Measurements from ENCODE around the gene TSNAX. TPM values are rescaled to one million over a fixed set of nuclear protein-coding genes. Genes with fewer than 3 reads are reported as not detected.

The TSNAX gene
- total RNA-seq, 1 experiment from 2014 or later = 47.1 TPM

GRCh38 chr1:231526536-231526935 is 1.9 kb upstream of the TSNAX start:
- Histone ChIP-seq H3K27ac (ENCODE audit: low read depth, low read length) (no peak overlapping the region), H3K4me2 (ENCODE audit: low read length) (no peak overlapping the region), H2AFZ (ENCODE audit: low read depth, low read length, poor library complexity, severe bottlenecking) (no peak overlapping the region), H3K4me3 (replicated peaks in 1 of 2; ENCODE audit: low read depth in 1 of 2, low read length in 2 of 2) (no peak overlapping the region), H3K79me2 (ENCODE audit: insufficient read depth, low read length) (peaks cover 28% of the 10 kb centered on the region), H3K9me2 (ENCODE audit: insufficient read depth) (no peaks in the 10 kb centered on the region), H4K20me1 (ENCODE audit: insufficient read depth) (no peaks in the 10 kb centered on the region), H3K9me3 (ENCODE audit: control insufficient read depth in 1 of 2, insufficient read depth in 1 of 2, low read depth in 1 of 2, low read length in 2 of 2) (no peaks in the 10 kb centered on the region), H3K36me3 (ENCODE audit: control insufficient read depth in 1 of 2, insufficient read depth in 2 of 2, low read length in 2 of 2) (peaks cover 0 to 5% of the 10 kb centered on the region in 2 experiments; a peak in 1 of 4 replicates), H3K9ac (ENCODE audit: low read length) (no peak overlapping the region), H3K4me1 (ENCODE audit: control insufficient read depth in 1 of 2, insufficient read depth in 2 of 2, low read length in 2 of 2) (peaks cover 7 to 22% of the 10 kb centered on the region in 2 experiments; a peak in 3 of 4 replicates), H3K27me3 (ENCODE audit: insufficient read depth, low read length) (no peaks in the 10 kb centered on the region)
- no peak for TF ChIP-seq RAD21 (IDR thresholded peaks at IDR 0.05; ENCODE audit: low read depth)
- TF ChIP-seq SRF (IDR thresholded peaks at IDR 0.05; ENCODE audit: low read depth) = no peak
- TF ChIP-seq YY1 (IDR thresholded peaks at IDR 0.05; ENCODE audit: extremely low read depth, insufficient replicate concordance, low read depth, low read length) = no peak
- no peak for TF ChIP-seq ZNF274 (IDR thresholded peaks at IDR 0.05; ENCODE audit: low read depth, low read length)
- TF ChIP-seq ATF3 (IDR thresholded peaks at IDR 0.05) = no peak
- TF ChIP-seq JUND (IDR thresholded peaks at IDR 0.05) = no peak
- DNase-seq (ENCODE audit: low read depth, low spot score) (no peak), ATAC-seq (no peak)
- ChIA-PET RAD21 (ENCODE audit: low non-redundant PET in 1 of 2, low total read pairs in 2 of 2, uncharacterized antibody in 2 of 2, unreplicated experiment in 2 of 2) (no interaction called here), POLR2A (no interaction called here), CTCF (no interaction called here)
- BruUV-seq (replicated peaks) = no TSS peak
- intact Hi-C loops (cut with micrococcal nuclease) = loop anchor here (5.0 kb wide), 1 partner anchor 549 kb away; the partner anchor contains the start of genes ARV1 and TTC13

GRCh38 chr1:231527586-231528171 is 790 bp upstream of the TSNAX start:
- DNase-seq (ENCODE audit: low read depth, low spot score) (no peak), ATAC-seq (peak; percentile 20)
- no peaks in the 10 kb centered on the region for H4K20me1 ChIP-seq (ENCODE audit: insufficient read depth)
- ChIA-PET RAD21 (ENCODE audit: low non-redundant PET in 1 of 2, low total read pairs in 2 of 2, uncharacterized antibody in 2 of 2, unreplicated experiment in 2 of 2) (no interaction called here), CTCF (no interaction called here), POLR2A (no interaction called here)
- peak overlapping the region; percentile 95 to 100 for H3K4me3 ChIP-seq (replicated peaks in 1 of 2; ENCODE audit: low read depth in 1 of 2, low read length in 2 of 2)
- peak overlapping the region; percentile 82 for H3K4me2 ChIP-seq (ENCODE audit: low read length)
- peak overlapping the region; percentile 94 for H3K9ac ChIP-seq (ENCODE audit: low read length)
- peaks cover 7 to 22% of the 10 kb centered on the region in 2 experiments; a peak in 3 of 4 replicates for H3K4me1 ChIP-seq (ENCODE audit: control insufficient read depth in 1 of 2, insufficient read depth in 2 of 2, low read length in 2 of 2)
- no peaks in the 10 kb centered on the region for H3K9me3 ChIP-seq (ENCODE audit: control insufficient read depth in 1 of 2, insufficient read depth in 1 of 2, low read depth in 1 of 2, low read length in 2 of 2)
- TSS peak; percentile 68 for BruUV-seq (replicated peaks)
- peak overlapping the region; percentile 58 for H2AFZ ChIP-seq (ENCODE audit: low read depth, low read length, poor library complexity, severe bottlenecking)
- intact Hi-C loops (cut with micrococcal nuclease) = loop anchor here (1.0 to 5.0 kb wide), 2 partner anchors 105 to 550 kb away; partner anchors contain the start of genes ARV1, EGLN1 and TTC13
- H3K9me2 ChIP-seq (ENCODE audit: insufficient read depth) = no peaks in the 10 kb centered on the region
- H3K27me3 ChIP-seq (ENCODE audit: insufficient read depth, low read length) = no peaks in the 10 kb centered on the region
- peaks cover 0 to 5% of the 10 kb centered on the region in 2 experiments; a peak in 2 of 4 replicates for H3K36me3 ChIP-seq (ENCODE audit: control insufficient read depth in 1 of 2, insufficient read depth in 2 of 2, low read length in 2 of 2)
- TF ChIP-seq FOSL1 (IDR thresholded peaks at IDR 0.05; ENCODE audit: low read depth) (no peak), ELF1 (IDR thresholded peaks at IDR 0.05; ENCODE audit: borderline replicate concordance, low read depth) (no peak), SRF (IDR thresholded peaks at IDR 0.05; ENCODE audit: low read depth) (no peak), SIN3A (IDR thresholded peaks at IDR 0.05; ENCODE audit: low read depth) (0 out of 2 replicates have a peak, but pooled peaks have one; percentile 19)
- peak overlapping the region; percentile 78 for H3K27ac ChIP-seq (ENCODE audit: low read depth, low read length)
- peaks cover 39% of the 10 kb centered on the region for H3K79me2 ChIP-seq (ENCODE audit: insufficient read depth, low read length)
